SU-DHL-6 (cell line): Measurements from ENCODE around the gene NOX5.

ENCODE experiments used
- EZH2phosphoT487 ChIP-seq: fragments of 200-600 bp; sonication (generic), shearing (Covaris generic); conservative IDR thresholded peaks from 2 replicates; pipeline ENCODE4 v1.6.1; 2018; ENCODE audit warnings: mild to moderate bottlenecking, antibody characterized with exemption, low read length, moderate library complexity, mixed read lengths
- TF ChIP-seq, protein P1 (sequence below): fragments of 200-600 bp; sonication (generic); IDR thresholded peaks from one replicate; pipeline ENCODE4 v1.5.1; 2017; ENCODE audit warnings: antibody characterized with exemption, mild to moderate bottlenecking, low read length, moderate library complexity; ENCODE audit not compliant: insufficient read depth, poor library complexity, severe bottlenecking

DNA sequence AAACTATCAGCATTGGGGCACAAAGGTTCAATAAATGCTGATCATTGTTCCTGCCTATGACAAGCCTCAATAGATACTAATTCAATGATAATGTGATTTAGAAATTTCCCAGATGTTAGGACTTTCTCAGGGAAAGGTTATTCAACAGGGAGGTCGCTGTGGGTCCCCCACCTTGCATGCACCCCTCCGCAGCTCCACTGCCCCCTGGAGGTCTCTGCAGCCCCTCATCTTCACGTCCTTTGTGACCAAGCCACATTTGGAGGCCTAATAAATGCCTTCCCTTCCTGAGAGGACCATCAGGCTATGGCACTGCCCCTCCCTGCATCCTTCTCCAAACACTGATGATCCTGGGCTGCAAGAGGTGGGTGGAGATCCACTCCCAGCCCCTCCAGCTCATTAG is 50.2 kb downstream of the NOX5 start:
- TF ChIP-seq, protein P1, sequence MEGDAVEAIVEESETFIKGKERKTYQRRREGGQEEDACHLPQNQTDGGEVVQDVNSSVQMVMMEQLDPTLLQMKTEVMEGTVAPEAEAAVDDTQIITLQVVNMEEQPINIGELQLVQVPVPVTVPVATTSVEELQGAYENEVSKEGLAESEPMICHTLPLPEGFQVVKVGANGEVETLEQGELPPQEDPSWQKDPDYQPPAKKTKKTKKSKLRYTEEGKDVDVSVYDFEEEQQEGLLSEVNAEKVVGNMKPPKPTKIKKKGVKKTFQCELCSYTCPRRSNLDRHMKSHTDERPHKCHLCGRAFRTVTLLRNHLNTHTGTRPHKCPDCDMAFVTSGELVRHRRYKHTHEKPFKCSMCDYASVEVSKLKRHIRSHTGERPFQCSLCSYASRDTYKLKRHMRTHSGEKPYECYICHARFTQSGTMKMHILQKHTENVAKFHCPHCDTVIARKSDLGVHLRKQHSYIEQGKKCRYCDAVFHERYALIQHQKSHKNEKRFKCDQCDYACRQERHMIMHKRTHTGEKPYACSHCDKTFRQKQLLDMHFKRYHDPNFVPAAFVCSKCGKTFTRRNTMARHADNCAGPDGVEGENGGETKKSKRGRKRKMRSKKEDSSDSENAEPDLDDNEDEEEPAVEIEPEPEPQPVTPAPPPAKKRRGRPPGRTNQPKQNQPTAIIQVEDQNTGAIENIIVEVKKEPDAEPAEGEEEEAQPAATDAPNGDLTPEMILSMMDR = no peak
- no peak for TF ChIP-seq EZH2phosphoT487
